Endodermal cell (in vitro differentiated cells): ENCODE measurements around the gene ZBTB42. TPM values are rescaled to one million over a fixed set of nuclear protein-coding genes. Genes with fewer than 3 reads are reported as not detected.

Source experiments
- DNase-seq: peaks from one replicate; pipeline ENCODE4 v3.0.0-alpha.2; 2017
- H3K27ac ChIP-seq: 2 replicates; pipeline ENCODE4 v1.5.1; 2013; ENCODE audit warnings: mild to moderate bottlenecking, low read depth, low read length, moderate library complexity
- H3K27me3 ChIP-seq: 2 replicates; pipeline ENCODE4 v1.6.1; 2013; ENCODE audit warnings: mild to moderate bottlenecking, low read length, moderate library complexity; ENCODE audit not compliant: insufficient read depth, control insufficient read depth, poor library complexity, severe bottlenecking
- H3K36me3 ChIP-seq: 2 replicates; pipeline ENCODE4 v1.7.0; 2013; ENCODE audit warnings: mild to moderate bottlenecking, low read length, moderate library complexity; ENCODE audit not compliant: control insufficient read depth, insufficient read depth
- H3K4me1 ChIP-seq: one replicate; pipeline ENCODE4 v1.7.0; 2013; ENCODE audit warnings: low read length; ENCODE audit not compliant: control insufficient read depth, insufficient read depth
- H3K4me3 ChIP-seq: 2 replicates; pipeline ENCODE4 v1.5.1; 2013; ENCODE audit warnings: mild to moderate bottlenecking, low read length, moderate library complexity
- H3K9ac ChIP-seq: 2 replicates; pipeline ENCODE4 v1.6.1; 2013; ENCODE audit warnings: mild to moderate bottlenecking, low read length, moderate library complexity; ENCODE audit not compliant: poor library complexity, severe bottlenecking; ENCODE audit errors: extremely low read depth
- H3K9me3 ChIP-seq: 2 replicates; pipeline ENCODE4 v1.6.1; 2013; ENCODE audit warnings: mild to moderate bottlenecking, low read length, moderate library complexity; ENCODE audit not compliant: control insufficient read depth
- H3K27ac Mint-ChIP-seq: 2 replicates; pipeline ENCODE4 v1.8.0; 2020; ENCODE audit warnings: mixed read lengths
- H3K27me3 Mint-ChIP-seq: 2 replicates; pipeline ENCODE4 v1.8.0; 2021; ENCODE audit warnings: mild to moderate bottlenecking, mixed read lengths; ENCODE audit not compliant: insufficient read depth
- H3K36me3 Mint-ChIP-seq: 2 replicates; pipeline ENCODE4 v1.8.0; 2020; ENCODE audit warnings: low read depth, mixed read lengths
- H3K4me1 Mint-ChIP-seq: 2 replicates; pipeline ENCODE4 v1.8.0; 2020; ENCODE audit warnings: mixed read lengths
- H3K4me3 Mint-ChIP-seq: 2 replicates; pipeline ENCODE4 v1.8.0; 2020; ENCODE audit warnings: mild to moderate bottlenecking, moderate library complexity, mixed read lengths
- H3K9me3 Mint-ChIP-seq: 2 replicates; pipeline ENCODE4 v1.8.0; 2020; ENCODE audit warnings: mild to moderate bottlenecking, mixed read lengths
- WGBS, 2 experiments: methylation state at CpG; one replicate each; pipeline versions ENCODE4 v1.1.5 to v1.1.7; 2013; ENCODE audit warnings: missing lambda C conversion rate in 2 of 2, mixed read lengths in 1 of 2; ENCODE audit not compliant: insufficient coverage in 1 of 2, insufficient read length in 1 of 2; 5-methylcytosine and 5-hydroxymethylcytosine counted together
- total RNA-seq, 2 donors: library from RNA; stranded (reverse); fragmentation: NEBNext Ultra II Directional in 1 of 2; extraction: Animal tissue kit (Norgen Biotek cat#: 25700) in 1 of 2; gene quantifications; 2 replicates in 1 of 2; 3 replicates in 1 of 2; pipeline ENCODE4 v1.2.1, GENCODE V29; 2021
- TF ChIP-seq, protein P1 (sequence below): fragments of 200-600 bp; sonication (generic); conservative IDR thresholded peaks from 2 replicates; pipeline ENCODE4 v1.5.0; 2021; ENCODE audit warnings: antibody characterized with exemption, mild to moderate bottlenecking

Gene ZBTB42
- total RNA-seq, 2 donors from 2014 or later, result 7.7 to 8.4 TPM

- Mint-ChIP-seq H3K4me1 (peaks cover 13% of the 10 kb centered on the region), H3K27me3 (peaks cover 57% of the 10 kb centered on the region)
- WGBS, 2 experiments, result 83 to 100% methylated on average over 1 of the region's 1 CpG
Measured at GRCh38 chr14:104841730-104842129, 40.8 kb downstream of the ZBTB42 start.

GRCh38 chr14:104843006-104843405 lies 42.1 kb downstream of the ZBTB42 start:
- Histone ChIP-seq H3K4me1 (peaks cover 10% of the 10 kb centered on the region), H3K4me3 (no peak overlapping the region), H3K9me3 (no peaks in the 10 kb centered on the region), H3K36me3 (no peaks in the 10 kb centered on the region), H3K27me3 (peaks cover 17% of the 10 kb centered on the region), H3K27ac (no peak overlapping the region), H3K9ac (no peak overlapping the region)
- Mint-ChIP-seq H3K4me3 (peak overlapping the region; percentile 64), H3K27me3 (peaks cover 59% of the 10 kb centered on the region), H3K36me3 (peaks cover under 1% of the 10 kb centered on the region), H3K4me1 (peaks cover 13% of the 10 kb centered on the region), H3K9me3 (peaks cover 6% of the 10 kb centered on the region), H3K27ac (no peak overlapping the region)
- DNase-seq, result no peak
- 58 to 63% methylated on average over 6 to 13 of the region's 13 CpGs for WGBS, 2 experiments
- TF ChIP-seq, protein P1, sequence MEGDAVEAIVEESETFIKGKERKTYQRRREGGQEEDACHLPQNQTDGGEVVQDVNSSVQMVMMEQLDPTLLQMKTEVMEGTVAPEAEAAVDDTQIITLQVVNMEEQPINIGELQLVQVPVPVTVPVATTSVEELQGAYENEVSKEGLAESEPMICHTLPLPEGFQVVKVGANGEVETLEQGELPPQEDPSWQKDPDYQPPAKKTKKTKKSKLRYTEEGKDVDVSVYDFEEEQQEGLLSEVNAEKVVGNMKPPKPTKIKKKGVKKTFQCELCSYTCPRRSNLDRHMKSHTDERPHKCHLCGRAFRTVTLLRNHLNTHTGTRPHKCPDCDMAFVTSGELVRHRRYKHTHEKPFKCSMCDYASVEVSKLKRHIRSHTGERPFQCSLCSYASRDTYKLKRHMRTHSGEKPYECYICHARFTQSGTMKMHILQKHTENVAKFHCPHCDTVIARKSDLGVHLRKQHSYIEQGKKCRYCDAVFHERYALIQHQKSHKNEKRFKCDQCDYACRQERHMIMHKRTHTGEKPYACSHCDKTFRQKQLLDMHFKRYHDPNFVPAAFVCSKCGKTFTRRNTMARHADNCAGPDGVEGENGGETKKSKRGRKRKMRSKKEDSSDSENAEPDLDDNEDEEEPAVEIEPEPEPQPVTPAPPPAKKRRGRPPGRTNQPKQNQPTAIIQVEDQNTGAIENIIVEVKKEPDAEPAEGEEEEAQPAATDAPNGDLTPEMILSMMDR, result no peak

More at GRCh38 chr14:104841730-104842129, 40.8 kb downstream of the ZBTB42 start:
- Mint-ChIP-seq H3K27ac (no peak overlapping the region), H3K36me3 (no peaks in the 10 kb centered on the region), H3K4me3 (no peak overlapping the region), H3K9me3 (peaks cover under 1% of the 10 kb centered on the region)
- Histone ChIP-seq H3K36me3 (no peaks in the 10 kb centered on the region), H3K9me3 (no peaks in the 10 kb centered on the region), H3K27me3 (peaks cover 17% of the 10 kb centered on the region), H3K9ac (no peak overlapping the region), H3K4me3 (no peak overlapping the region), H3K27ac (no peak overlapping the region), H3K4me1 (peaks cover 10% of the 10 kb centered on the region)
- TF ChIP-seq, protein P1, result no peak
- DNase-seq, result no peak

DNA sequence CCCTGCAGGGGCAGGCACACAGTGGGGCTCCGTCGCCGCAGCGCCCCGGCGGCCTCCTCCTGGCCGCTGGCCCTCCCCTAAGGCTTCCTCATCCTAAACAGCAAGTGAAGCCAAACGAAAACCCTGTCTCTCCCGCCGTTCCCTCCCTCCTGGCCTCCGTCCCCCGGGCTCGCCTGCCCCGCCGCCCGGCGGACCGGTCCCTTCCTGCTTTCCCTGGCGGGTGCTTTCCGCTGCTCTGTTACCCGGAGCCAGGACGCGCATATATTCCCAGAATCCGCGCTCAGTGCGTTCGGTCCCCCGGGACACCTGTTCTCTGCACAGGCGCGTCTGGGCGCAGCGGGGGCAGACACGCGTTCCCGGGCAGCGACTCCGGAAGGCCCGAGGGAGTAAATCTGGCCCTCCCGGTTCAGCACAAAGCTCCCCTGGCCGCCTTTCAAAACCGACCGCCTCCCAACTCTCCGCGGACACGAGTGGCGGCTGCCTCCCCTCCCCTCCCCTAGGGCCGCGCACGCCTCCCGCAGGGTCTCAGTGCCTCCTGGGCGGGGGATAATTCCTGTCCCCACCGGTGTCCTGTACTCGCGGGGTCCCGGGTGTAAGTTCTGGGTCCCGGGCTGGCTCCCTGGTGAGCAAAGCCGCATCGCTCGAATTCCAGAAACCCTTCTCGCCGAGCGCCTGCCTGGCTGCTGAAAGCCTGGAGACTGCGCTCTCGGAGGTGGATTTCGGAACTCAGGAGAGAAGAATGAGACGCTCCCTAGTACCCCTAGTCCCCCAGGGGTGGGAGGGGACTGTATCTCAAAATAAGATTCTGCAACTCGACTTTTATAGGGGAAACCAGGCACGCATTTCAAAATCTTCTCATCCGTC lies 42.8 kb downstream of the ZBTB42 start:
- peak overlapping the region; percentile 64 for H3K4me3 Mint-ChIP-seq
- DNase-seq, result peak; percentile 87
- Histone ChIP-seq H3K27me3 (peaks cover 17% of the 10 kb centered on the region), H3K27ac (no peak overlapping the region), H3K4me3 (peak overlapping the region; percentile 71), H3K4me1 (peaks cover 10% of the 10 kb centered on the region), H3K36me3 (no peaks in the 10 kb centered on the region), H3K9ac (peak overlapping the region; percentile 51), H3K9me3 (no peaks in the 10 kb centered on the region)
- H3K9me3 Mint-ChIP-seq, result peaks cover 6% of the 10 kb centered on the region
- peaks cover 2% of the 10 kb centered on the region for H3K36me3 Mint-ChIP-seq
- peaks cover 13% of the 10 kb centered on the region for H3K4me1 Mint-ChIP-seq
- H3K27me3 Mint-ChIP-seq, result peaks cover 57% of the 10 kb centered on the region
- TF ChIP-seq, protein P1, result no peak
- peak overlapping the region; percentile 81 for H3K27ac Mint-ChIP-seq
- WGBS, 2 experiments, result 2 to 15% methylated on average over 23 to 69 of the region's 69 CpGs
